ENCODE measurements around the gene TMA7.

Gene TMA7

DNA sequence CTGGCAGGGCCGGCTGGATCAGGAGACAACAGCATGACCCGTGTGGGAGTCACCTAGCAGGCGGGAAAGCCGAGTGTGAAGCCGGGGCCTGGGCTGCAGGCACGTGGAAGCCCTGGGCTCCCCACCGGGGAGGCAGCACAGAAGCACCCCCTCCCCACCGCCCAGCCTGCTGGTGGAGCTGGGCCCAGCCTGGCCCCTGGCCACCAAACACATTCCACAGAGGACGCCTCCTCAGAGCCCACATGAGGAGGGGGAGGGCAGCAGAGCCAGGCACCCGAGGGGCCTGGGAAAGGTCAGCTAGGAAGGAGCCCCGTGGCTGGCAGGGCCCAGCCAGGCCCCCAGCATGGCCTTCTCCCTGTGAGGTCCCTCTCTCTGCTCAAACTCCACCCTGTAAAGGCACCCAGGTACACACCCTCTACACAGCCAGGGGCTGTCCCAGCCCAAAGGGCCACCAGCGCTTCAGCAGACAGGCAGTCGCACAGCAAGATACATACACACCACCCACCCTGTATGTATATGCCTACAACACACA is 14.7 kb upstream of the TMA7 start:
- H3K36me3 ChIP-seq (ENCODE audit: insufficient read depth, low read length) = no peaks in the 10 kb centered on the region
- H3K79me2 ChIP-seq (ENCODE audit: control insufficient read depth, insufficient read depth, low read length, unreplicated experiment) = no peaks in the 10 kb centered on the region
- no peak overlapping the region for H3K27ac ChIP-seq (ENCODE audit: low read depth, low read length)
- H3K4me3 ChIP-seq (ENCODE audit: low read depth, low read length) = no peak overlapping the region
- H2AFZ ChIP-seq (ENCODE audit: low read length, unreplicated experiment) = no peak overlapping the region
- H3K4me1 ChIP-seq (ENCODE audit: control insufficient read depth, insufficient read depth, low read length, unreplicated experiment) = peaks cover 18% of the 10 kb centered on the region
- H3K27me3 ChIP-seq (ENCODE audit: insufficient read depth, low read length) = no peaks in the 10 kb centered on the region

DNA sequence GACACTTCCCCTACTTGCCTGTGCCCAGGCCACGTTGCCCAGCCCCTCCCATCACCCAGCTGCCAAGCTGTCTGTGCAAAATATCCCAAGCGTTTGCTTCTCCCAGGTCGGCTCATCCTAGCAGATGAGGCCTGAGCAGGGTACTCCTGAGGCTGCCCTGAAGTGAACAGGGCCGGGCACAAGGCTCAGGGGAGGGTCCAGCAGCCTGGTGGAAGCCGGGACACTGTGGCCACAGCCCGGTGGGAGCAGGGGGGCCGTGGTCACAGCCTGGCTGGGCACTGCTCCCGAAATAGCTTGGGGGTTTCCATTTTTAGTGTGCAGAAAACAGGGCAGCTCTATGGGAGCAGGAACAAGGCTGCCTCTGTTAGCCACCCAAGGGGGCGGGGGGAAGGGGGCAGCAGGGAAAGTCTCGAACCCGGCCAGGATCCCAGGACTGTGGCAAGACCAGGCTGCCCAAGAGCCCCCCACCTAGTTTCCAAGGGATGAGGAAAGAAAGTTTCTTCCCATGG is 13.6 kb upstream of the TMA7 start:
- H3K36me3 ChIP-seq (ENCODE audit: insufficient read depth, low read length) = no peaks in the 10 kb centered on the region
- H3K4me3 ChIP-seq (ENCODE audit: low read depth, low read length) = no peak overlapping the region; the same call in 1 of the 2 replicates
- H3K27me3 ChIP-seq (ENCODE audit: insufficient read depth, low read length) = no peaks in the 10 kb centered on the region
- H2AFZ ChIP-seq (ENCODE audit: low read length, unreplicated experiment) = no peak overlapping the region
- no peak overlapping the region for H3K27ac ChIP-seq (ENCODE audit: low read depth, low read length)
- peaks cover 19% of the 10 kb centered on the region for H3K4me1 ChIP-seq (ENCODE audit: control insufficient read depth, insufficient read depth, low read length, unreplicated experiment)
- H3K79me2 ChIP-seq (ENCODE audit: control insufficient read depth, insufficient read depth, low read length, unreplicated experiment) = no peaks in the 10 kb centered on the region

DNA sequence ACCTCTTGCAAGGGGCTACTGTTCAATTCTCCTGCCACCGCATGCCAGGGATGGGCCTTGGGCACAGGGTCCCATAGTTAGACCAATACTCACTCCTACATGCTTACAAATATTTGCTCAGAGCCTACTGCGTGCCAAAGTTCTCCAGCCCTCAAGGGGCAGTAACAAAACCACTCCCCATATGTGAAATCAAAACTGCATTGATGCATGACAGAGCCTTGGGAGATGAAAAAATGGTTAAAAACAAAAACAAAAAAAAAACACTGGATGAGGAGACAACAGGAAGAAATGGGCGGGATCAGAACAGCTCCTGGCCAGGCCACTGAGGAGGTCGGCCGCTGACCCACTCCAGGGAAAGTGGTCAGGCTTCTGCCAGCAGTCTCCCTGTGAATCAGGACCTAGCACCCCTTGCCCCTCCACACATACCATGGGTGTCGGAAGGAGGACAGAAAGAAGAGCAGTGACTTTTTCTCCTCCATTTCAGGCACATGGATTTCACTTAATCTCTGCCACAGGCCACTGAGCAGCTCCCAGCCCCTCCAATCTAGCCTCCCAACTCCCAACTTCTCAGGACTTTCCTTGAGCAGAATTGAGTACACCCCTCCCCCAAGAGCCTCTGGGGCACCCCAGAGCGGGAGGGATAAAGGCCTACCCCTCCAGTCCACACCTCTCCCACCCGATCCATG is 13.0 kb upstream of the TMA7 start:
- 0 out of 2 replicates have a peak, but pooled peaks cover 3% of the 10 kb centered on the region for H3K36me3 ChIP-seq (ENCODE audit: insufficient read depth, low read length)
- no peaks in the 10 kb centered on the region for H3K79me2 ChIP-seq (ENCODE audit: control insufficient read depth, insufficient read depth, low read length, unreplicated experiment)
- no peaks in the 10 kb centered on the region for H3K27me3 ChIP-seq (ENCODE audit: insufficient read depth, low read length)
- H3K4me1 ChIP-seq (ENCODE audit: control insufficient read depth, insufficient read depth, low read length, unreplicated experiment) = peaks cover 19% of the 10 kb centered on the region
- no peak overlapping the region; the same call in 1 of the 2 replicates for H3K4me3 ChIP-seq (ENCODE audit: low read depth, low read length)
- H3K27ac ChIP-seq (ENCODE audit: low read depth, low read length) = no peak overlapping the region
- no peak overlapping the region for H2AFZ ChIP-seq (ENCODE audit: low read length, unreplicated experiment)

DNA sequence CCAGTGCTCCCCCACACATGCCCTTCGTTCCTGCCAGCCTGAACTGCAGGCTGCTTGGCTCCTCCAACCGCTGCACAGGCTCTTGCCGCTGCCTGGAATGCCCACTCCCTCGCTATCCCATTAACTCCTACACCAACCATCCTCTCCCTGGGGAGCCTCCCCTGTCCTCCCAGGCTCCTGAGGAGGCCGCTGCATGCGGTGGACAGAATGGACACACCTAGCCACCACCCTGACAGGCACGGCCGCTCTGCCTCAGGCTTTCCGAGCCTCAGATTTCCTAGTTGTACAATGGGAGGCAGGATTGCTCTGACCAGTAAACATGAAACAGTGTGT is 12.5 kb upstream of the TMA7 start:
- H3K4me1 ChIP-seq (ENCODE audit: control insufficient read depth, insufficient read depth, low read length, unreplicated experiment) = peaks cover 19% of the 10 kb centered on the region
- no peak overlapping the region for H3K27ac ChIP-seq (ENCODE audit: low read depth, low read length)
- H3K27me3 ChIP-seq (ENCODE audit: insufficient read depth, low read length) = no peaks in the 10 kb centered on the region
- no peak overlapping the region for H3K4me3 ChIP-seq (ENCODE audit: low read depth, low read length)
- 0 out of 2 replicates have a peak, but pooled peaks cover 6% of the 10 kb centered on the region for H3K36me3 ChIP-seq (ENCODE audit: insufficient read depth, low read length)
- H2AFZ ChIP-seq (ENCODE audit: low read length, unreplicated experiment) = no peak overlapping the region
- H3K79me2 ChIP-seq (ENCODE audit: control insufficient read depth, insufficient read depth, low read length, unreplicated experiment) = no peaks in the 10 kb centered on the region

DNA sequence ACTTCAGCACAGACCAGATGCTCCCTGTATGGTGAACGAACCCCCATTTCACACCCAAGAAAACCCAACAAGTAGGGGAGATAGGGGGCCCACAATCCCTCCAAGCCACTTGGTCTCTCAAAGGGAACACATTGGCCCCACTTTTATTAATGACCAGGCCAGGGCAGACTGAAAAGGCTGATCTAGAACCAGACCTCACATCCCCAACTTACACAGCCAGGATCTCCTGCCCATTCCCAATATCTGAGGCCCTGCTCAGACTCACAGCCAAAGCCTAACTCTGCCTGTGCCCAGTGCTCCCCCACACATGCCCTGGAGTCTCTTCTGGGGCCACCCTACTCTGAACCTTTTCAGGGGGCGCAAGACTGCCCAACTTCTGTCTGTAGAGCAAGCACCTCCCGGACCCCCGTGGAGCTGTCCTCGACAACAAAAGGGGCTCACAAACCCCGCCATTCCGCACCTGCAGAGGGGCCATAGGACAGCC is 11.9 kb upstream of the TMA7 start:
- Histone ChIP-seq H3K36me3 (ENCODE audit: insufficient read depth, low read length) (peaks cover 8% of the 10 kb centered on the region; the same call in 1 of the 2 replicates), H3K79me2 (ENCODE audit: control insufficient read depth, insufficient read depth, low read length, unreplicated experiment) (no peaks in the 10 kb centered on the region), H2AFZ (ENCODE audit: low read length, unreplicated experiment) (no peak overlapping the region), H3K27me3 (ENCODE audit: insufficient read depth, low read length) (no peaks in the 10 kb centered on the region), H3K4me3 (ENCODE audit: low read depth, low read length) (peak overlapping the region; percentile 85), H3K4me1 (ENCODE audit: control insufficient read depth, insufficient read depth, low read length, unreplicated experiment) (peaks cover 23% of the 10 kb centered on the region), H3K27ac (ENCODE audit: low read depth, low read length) (no peak overlapping the region)

DNA sequence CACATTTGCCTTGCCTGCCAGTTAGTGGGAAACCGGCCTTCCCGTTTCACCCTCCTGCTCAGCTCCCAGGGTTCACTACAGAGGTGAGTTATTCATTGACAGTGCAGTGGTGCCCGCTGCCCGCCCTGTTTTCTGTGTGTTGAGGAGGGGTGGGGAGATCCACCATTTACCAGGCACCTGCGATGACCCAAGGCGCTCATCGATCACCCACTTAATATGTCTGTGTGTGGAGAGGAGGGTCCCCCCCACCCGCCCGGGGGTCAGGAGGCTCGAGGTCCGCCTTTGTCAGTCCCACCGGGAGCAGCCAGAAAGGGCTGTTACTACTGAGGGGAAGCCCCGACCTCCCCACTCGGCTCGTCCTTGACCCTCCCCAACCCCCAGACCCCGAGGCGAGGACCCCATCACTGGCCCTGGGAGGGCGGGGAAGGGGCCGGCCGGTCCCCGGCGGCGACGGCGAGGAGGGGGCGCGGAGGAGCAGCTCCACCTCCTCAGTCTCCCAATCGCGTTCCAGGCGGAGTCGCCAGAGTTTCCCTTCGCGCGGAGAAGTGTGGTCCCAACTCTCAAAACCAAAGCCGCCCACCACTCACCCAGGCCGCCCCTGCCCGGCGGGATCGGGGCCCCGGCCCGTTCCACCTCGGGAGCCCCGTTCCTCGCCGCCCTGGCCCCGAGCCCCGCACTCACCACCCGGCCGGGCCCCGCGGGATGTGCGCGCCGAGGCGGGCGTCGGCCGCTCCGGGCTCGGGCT is 11.3 kb upstream of the TMA7 start:
- Histone ChIP-seq H3K27ac (ENCODE audit: low read depth, low read length) (no peak overlapping the region), H3K36me3 (ENCODE audit: insufficient read depth, low read length) (peaks cover 12% of the 10 kb centered on the region; the same call in 1 of the 2 replicates), H3K4me3 (ENCODE audit: low read depth, low read length) (peak overlapping the region; percentile 85), H3K4me1 (ENCODE audit: control insufficient read depth, insufficient read depth, low read length, unreplicated experiment) (peaks cover 29% of the 10 kb centered on the region), H3K79me2 (ENCODE audit: control insufficient read depth, insufficient read depth, low read length, unreplicated experiment) (no peaks in the 10 kb centered on the region), H3K27me3 (ENCODE audit: insufficient read depth, low read length) (no peaks in the 10 kb centered on the region), H2AFZ (ENCODE audit: low read length, unreplicated experiment) (peak overlapping the region; percentile 6)

DNA sequence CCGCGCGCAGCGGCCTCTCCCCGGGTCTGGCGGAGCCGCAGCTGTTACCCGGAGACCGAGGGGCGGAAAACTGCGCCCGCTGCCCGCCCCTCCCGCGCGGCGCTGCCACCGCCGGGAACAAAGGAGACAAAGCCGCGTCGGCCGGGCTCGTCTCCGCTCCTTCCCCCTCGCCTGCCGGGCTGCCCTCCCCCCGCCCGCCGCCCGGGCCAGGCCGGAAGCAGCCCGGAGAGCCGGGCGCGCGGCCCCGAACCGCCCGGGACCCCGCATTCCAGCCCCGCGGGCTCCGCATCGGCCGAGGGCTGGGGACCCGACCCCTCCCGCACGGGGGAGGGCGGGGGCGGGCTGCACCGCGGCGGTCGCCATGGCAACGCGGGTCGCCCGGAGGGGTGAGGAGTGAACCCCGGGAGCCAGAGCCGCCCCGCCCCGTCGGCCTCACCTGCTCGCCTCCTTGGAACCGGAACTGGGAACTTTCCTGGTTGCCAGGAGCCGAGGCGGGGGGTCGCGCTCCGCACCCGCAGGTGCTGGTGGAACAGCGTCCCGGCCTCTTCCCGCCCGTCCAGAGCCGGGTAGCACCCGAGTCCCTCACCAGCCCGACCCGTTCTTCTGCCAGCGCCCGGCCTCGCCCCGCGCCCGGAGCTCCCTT is 10.6 kb upstream of the TMA7 start:
- peak overlapping the region; percentile 6 for H2AFZ ChIP-seq (ENCODE audit: low read length, unreplicated experiment)
- H3K36me3 ChIP-seq (ENCODE audit: insufficient read depth, low read length) = peaks cover 12% of the 10 kb centered on the region; the same call in 1 of the 2 replicates
- peak overlapping the region; percentile 85 for H3K4me3 ChIP-seq (ENCODE audit: low read depth, low read length)
- no peaks in the 10 kb centered on the region for H3K79me2 ChIP-seq (ENCODE audit: control insufficient read depth, insufficient read depth, low read length, unreplicated experiment)
- H3K27me3 ChIP-seq (ENCODE audit: insufficient read depth, low read length) = no peaks in the 10 kb centered on the region
- H3K4me1 ChIP-seq (ENCODE audit: control insufficient read depth, insufficient read depth, low read length, unreplicated experiment) = peaks cover 36% of the 10 kb centered on the region
- H3K27ac ChIP-seq (ENCODE audit: low read depth, low read length) = no peak overlapping the region

DNA sequence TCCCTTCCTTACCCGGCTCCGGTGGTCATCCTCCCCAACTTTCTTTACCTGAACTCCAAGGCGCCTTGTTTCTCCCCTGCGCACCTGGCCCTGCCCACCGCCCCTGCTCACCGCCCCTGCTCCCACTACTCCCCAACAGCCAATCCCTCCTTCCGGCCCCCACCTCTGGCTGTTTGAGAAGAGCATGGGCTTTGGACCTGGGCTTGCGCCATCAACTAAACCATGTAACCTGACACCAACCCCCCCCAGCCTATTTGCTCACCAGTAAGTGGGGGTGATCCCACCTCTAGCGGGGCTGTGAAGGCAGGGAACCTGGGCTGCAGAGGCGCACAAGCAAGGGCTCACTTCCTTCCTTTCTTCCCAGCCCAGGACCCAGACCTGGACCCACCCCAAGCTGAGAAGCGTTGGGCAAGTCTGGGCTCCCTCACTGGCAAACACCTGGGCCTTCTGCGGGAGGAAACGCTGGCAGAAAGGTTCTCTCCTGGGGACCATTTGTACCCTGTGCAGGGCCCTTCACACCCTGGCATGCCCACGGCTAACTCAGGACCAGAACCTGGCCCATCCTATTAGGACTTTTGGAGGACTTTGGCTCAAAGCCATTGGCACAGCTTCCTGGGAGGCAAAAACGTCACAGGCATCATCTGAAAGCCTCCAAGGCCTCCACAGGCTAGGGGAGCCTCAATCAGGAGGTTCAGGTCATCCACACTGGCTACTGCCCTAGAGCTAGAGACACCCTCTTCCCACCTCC is 9.9 kb upstream of the TMA7 start, which contains the start of gene PLXNB1:
Gene PLXNB1 (minus strand): TSS at position 127 of the 748 bp plus-strand sequence. CDS start 5,475 bp downstream, outside the sequence.
- Histone ChIP-seq H3K4me3 (ENCODE audit: low read depth, low read length) (peak within 1 kb of the TSS; percentile 85), H3K36me3 (ENCODE audit: insufficient read depth, low read length) (peaks cover 12% of the 10 kb centered on the region; the same call in 1 of the 2 replicates), H3K79me2 (ENCODE audit: control insufficient read depth, insufficient read depth, low read length, unreplicated experiment) (no peaks in the 10 kb centered on the region), H3K27me3 (ENCODE audit: insufficient read depth, low read length) (no peaks in the 10 kb centered on the region), H3K27ac (ENCODE audit: low read depth, low read length) (no peak within 1 kb of the TSS), H2AFZ (ENCODE audit: low read length, unreplicated experiment) (peak within 1 kb of the TSS; percentile 6), H3K4me1 (ENCODE audit: control insufficient read depth, insufficient read depth, low read length, unreplicated experiment) (peaks cover 42% of the 10 kb centered on the region)

DNA sequence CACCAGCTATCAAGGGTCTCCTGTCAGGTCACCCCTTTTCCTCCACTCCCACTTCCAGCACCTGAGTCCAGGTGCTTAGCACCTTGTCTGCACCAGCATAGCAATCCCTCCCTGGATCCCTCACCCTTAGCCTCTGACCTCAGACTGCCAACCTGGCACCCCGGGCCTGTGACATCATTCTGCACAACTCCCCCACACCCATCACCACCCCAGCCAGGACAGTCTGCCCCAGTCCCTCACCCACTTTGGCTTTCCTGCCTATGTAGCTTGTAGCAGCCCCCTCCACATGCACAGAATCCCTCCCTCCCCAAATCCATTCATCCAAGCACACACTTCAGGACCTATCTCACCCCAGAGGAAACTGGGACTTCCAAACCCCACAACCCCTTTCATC is 9.4 kb upstream of the TMA7 start:
- Histone ChIP-seq H3K27me3 (ENCODE audit: insufficient read depth, low read length) (no peaks in the 10 kb centered on the region), H3K79me2 (ENCODE audit: control insufficient read depth, insufficient read depth, low read length, unreplicated experiment) (peaks cover 3% of the 10 kb centered on the region), H3K4me3 (ENCODE audit: low read depth, low read length) (no peak overlapping the region), H3K4me1 (ENCODE audit: control insufficient read depth, insufficient read depth, low read length, unreplicated experiment) (peaks cover 42% of the 10 kb centered on the region), H3K27ac (ENCODE audit: low read depth, low read length) (no peak overlapping the region), H2AFZ (ENCODE audit: low read length, unreplicated experiment) (no peak overlapping the region), H3K36me3 (ENCODE audit: insufficient read depth, low read length) (peaks cover 12% of the 10 kb centered on the region; the same call in 1 of the 2 replicates)

All from ACC112 (cell line).